HG02571 (cell line): ENCODE measurements around the gene ZFAND3.
"Not testable (repeated sequence)": the region's sequence is repeated elsewhere in the genome, so short reads cannot be mapped to it uniquely, and the experiment has no call there.

Experiments used
- ATAC-seq: cut with Tn5 transposase; IDR thresholded peaks from one replicate; pipeline ENCODE4 v1.9.1; 2021; ENCODE audit warnings: mild to moderate bottlenecking, moderate library complexity; ENCODE audit not compliant: unreplicated experiment

ZFAND3 gene

GRCh38 chr6:37889486-37889885, 70.0 kb downstream of the ZFAND3 start:
- no peak for ATAC-seq

- ATAC-seq: no peak
These were observed 71.5 kb downstream of the ZFAND3 start for GRCh38 chr6:37891072-37891471.

- no peak for ATAC-seq
These were observed 73.7 kb downstream of the ZFAND3 start for GRCh38 chr6:37893257-37893656.

GRCh38 chr6:37893734-37894133, 74.2 kb downstream of the ZFAND3 start:
- not testable (repeated sequence) for ATAC-seq

- no peak for ATAC-seq
These were observed 75.1 kb downstream of the ZFAND3 start for GRCh38 chr6:37894585-37894984.

GRCh38 chr6:37897321-37897720, 77.8 kb downstream of the ZFAND3 start:
- ATAC-seq: no peak

- no peak for ATAC-seq
These were observed 78.4 kb downstream of the ZFAND3 start for GRCh38 chr6:37897818-37898515.

GRCh38 chr6:37903351-37904340, 84.1 kb downstream of the ZFAND3 start:
- no peak for ATAC-seq

GRCh38 chr6:37904590-37904989, 85.1 kb downstream of the ZFAND3 start:
- ATAC-seq: no peak

- no peak for ATAC-seq
These were observed 86.6 kb downstream of the ZFAND3 start for GRCh38 chr6:37906121-37906520.

- ATAC-seq: no peak
These were observed 91.5 kb downstream of the ZFAND3 start for GRCh38 chr6:37910998-37911397.

GRCh38 chr6:37913210-37913609, 93.7 kb downstream of the ZFAND3 start:
- ATAC-seq: no peak

- ATAC-seq: no peak
These were observed 95.9 kb downstream of the ZFAND3 start for GRCh38 chr6:37915463-37915862.

- no peak for ATAC-seq
These were observed 96.6 kb downstream of the ZFAND3 start for GRCh38 chr6:37916149-37916548.

- ATAC-seq: no peak
These were observed 97.1 kb downstream of the ZFAND3 start for GRCh38 chr6:37916675-37917074.

- no peak for ATAC-seq
These were observed 98.0 kb downstream of the ZFAND3 start for GRCh38 chr6:37917566-37917965.

- ATAC-seq: no peak
These were observed 100.1 kb downstream of the ZFAND3 start for GRCh38 chr6:37919417-37920157.

GRCh38 chr6:37920667-37921066, 101.1 kb downstream of the ZFAND3 start:
- ATAC-seq: no peak

- ATAC-seq: no peak
These were observed 103.0 kb downstream of the ZFAND3 start for GRCh38 chr6:37922563-37922962.

GRCh38 chr6:37923514-37923913, 104.0 kb downstream of the ZFAND3 start:
- no peak for ATAC-seq

GRCh38 chr6:37926661-37927060, 107.1 kb downstream of the ZFAND3 start:
- ATAC-seq: no peak
